Prostate gland (tissue), 2 donors: ENCODE results near the gene HOXA13.

Source experiments
- CTCF ChIP-seq, 4 experiments: fragments of 200-600 bp in 2 of 4; fragments of 450-650 bp in 2 of 4; sonication (generic) in 2 of 4; IDR thresholded peaks; 1 replicate in 3 of 4; 2 replicates in 1 of 4; pipeline ENCODE4 v1.5.1; 2016 to 2019; ENCODE audit warnings: antibody characterized with exemption in 4 of 4, mild to moderate bottlenecking in 2 of 4, moderate library complexity in 2 of 4
- POLR2A ChIP-seq: fragments of 450-650 bp; IDR thresholded peaks from one replicate; pipeline ENCODE4 v1.6.1; 2016; ENCODE audit warnings: antibody characterized with exemption, mild to moderate bottlenecking

- TF ChIP-seq CTCF (IDR thresholded peaks at IDR 0.05) = no peak
- TF ChIP-seq POLR2A = no peak
Observed at GRCh38 chr7:27151341-27151930, 48.5 kb downstream of the HOXA13 start.
